Stimulated activated CD4-positive, alpha-beta T cell treated with anti-CD3 and anti-CD28 coated beads, Interleukin-1b, Interleukin-23, amount 100 ng/mL, for 48 hours (primary cell): Measurements from ENCODE around the gene SLC22A12.
"Not testable (repeated sequence)": the region's sequence is repeated elsewhere in the genome, so short reads cannot be mapped to it uniquely, and the experiment has no call there.

ENCODE experiments used
- DNase-seq: peaks from one replicate; pipeline ENCODE4 v3.0.0-alpha.2; 2020

Gene SLC22A12

GRCh38 chr11:64590763-64591221 is at the start of gene SLC22A12:
Gene SLC22A12, plus strand, starts transcription at chr11:64591220. Its CDS starts 337 bp downstream, at chr11:64591557.
- DNase-seq: no peak

GRCh38 chr11:64542172-64543125 is 48.6 kb upstream of the SLC22A12 start:
- DNase-seq: no peak

- DNase-seq: no peak
Observed at GRCh38 chr11:64543818-64544217, 47.2 kb upstream of the SLC22A12 start.

GRCh38 chr11:64544616-64545296 is 46.3 kb upstream of the SLC22A12 start:
- no peak for DNase-seq

GRCh38 chr11:64545619-64546018 is 45.4 kb upstream of the SLC22A12 start:
- no peak for DNase-seq

- DNase-seq: no peak
Observed at GRCh38 chr11:64546176-64546575, 44.8 kb upstream of the SLC22A12 start.

GRCh38 chr11:64546600-64546999 is 44.4 kb upstream of the SLC22A12 start:
- no peak for DNase-seq

- DNase-seq: no peak
Observed at GRCh38 chr11:64549969-64550368, 41.1 kb upstream of the SLC22A12 start.

- peak; percentile 40 for DNase-seq
Observed at GRCh38 chr11:64553554-64554201, 37.3 kb upstream of the SLC22A12 start.

- no peak for DNase-seq
Observed at GRCh38 chr11:64556044-64556720, 34.8 kb upstream of the SLC22A12 start.

GRCh38 chr11:64556721-64557250 is 34.2 kb upstream of the SLC22A12 start:
- DNase-seq: no peak

GRCh38 chr11:64558065-64558745 is 32.8 kb upstream of the SLC22A12 start:
- DNase-seq: no peak

GRCh38 chr11:64558869-64559268 is 32.2 kb upstream of the SLC22A12 start:
- no peak for DNase-seq

GRCh38 chr11:64559351-64560138 is 31.5 kb upstream of the SLC22A12 start:
- DNase-seq: no peak

GRCh38 chr11:64560139-64560771 is 30.8 kb upstream of the SLC22A12 start:
- no peak for DNase-seq

- no peak for DNase-seq
Observed at GRCh38 chr11:64560941-64561340, 30.1 kb upstream of the SLC22A12 start.

- not testable (repeated sequence) for DNase-seq
Observed at GRCh38 chr11:64561429-64561828, 29.6 kb upstream of the SLC22A12 start.

GRCh38 chr11:64561984-64562722 is 28.9 kb upstream of the SLC22A12 start:
- no peak for DNase-seq

GRCh38 chr11:64562723-64563351 is 28.2 kb upstream of the SLC22A12 start:
- DNase-seq: no peak
